GM18873 (cell line): ENCODE data around the gene CHST6.

Source experiments
- ATAC-seq: cut with Tn5 transposase; IDR thresholded peaks from one replicate; pipeline ENCODE4 v1.9.1; 2021; ENCODE audit warnings: mild to moderate bottlenecking, moderate library complexity, moderate number of reproducible peaks; ENCODE audit not compliant: unreplicated experiment, low FRiP score

CHST6 gene

DNA sequence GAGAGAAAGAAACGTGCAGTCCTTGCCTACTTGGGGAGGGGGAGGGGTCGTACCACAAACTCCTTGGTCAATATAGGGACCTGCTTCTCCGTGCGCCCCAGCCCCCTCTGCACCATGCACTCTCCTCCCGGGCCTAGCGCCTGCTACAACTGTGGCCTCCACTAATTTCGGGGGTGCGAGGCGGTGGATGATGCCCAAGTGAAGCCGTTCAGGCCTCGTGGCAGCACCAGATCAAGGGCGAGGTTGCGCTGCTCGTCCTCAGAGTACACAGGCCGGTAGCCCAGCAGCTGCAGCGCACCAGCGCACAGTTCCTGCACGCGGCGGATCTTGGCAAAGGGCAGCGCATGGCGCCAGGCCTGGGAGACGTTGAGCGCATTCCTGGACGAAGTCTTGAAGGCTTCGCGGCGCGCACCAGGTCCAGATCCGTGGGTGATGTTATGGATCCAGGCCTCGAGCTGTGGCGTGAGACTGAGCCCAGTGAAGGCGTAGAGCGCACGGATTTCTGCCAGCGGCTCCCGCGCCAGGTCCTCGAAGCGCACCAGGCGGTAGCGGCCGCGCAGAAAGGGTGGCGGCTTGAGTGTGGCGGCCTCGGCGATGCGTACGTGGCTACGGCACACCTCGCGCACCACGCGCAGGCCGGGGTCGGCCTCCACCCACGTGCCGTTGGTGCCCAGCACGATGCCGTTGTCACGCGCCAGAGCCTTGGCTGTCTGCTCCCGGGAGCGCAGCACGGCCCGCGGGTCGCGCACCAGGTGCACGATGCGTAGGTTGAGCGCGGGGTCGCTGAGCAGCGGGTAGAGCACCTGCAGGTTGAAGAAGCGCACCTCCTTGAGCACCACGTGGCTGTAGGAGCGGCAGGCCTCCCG is 16.5 kb downstream of the CHST6 start:
- ATAC-seq = no peak

- ATAC-seq = no peak
These were observed 17.4 kb downstream of the CHST6 start for GRCh38 chr16:75477680-75478473.

- ATAC-seq = no peak
These were observed 18.4 kb downstream of the CHST6 start for GRCh38 chr16:75476817-75477216.

- no peak for ATAC-seq
These were observed 19.8 kb downstream of the CHST6 start for GRCh38 chr16:75475420-75475847.

DNA sequence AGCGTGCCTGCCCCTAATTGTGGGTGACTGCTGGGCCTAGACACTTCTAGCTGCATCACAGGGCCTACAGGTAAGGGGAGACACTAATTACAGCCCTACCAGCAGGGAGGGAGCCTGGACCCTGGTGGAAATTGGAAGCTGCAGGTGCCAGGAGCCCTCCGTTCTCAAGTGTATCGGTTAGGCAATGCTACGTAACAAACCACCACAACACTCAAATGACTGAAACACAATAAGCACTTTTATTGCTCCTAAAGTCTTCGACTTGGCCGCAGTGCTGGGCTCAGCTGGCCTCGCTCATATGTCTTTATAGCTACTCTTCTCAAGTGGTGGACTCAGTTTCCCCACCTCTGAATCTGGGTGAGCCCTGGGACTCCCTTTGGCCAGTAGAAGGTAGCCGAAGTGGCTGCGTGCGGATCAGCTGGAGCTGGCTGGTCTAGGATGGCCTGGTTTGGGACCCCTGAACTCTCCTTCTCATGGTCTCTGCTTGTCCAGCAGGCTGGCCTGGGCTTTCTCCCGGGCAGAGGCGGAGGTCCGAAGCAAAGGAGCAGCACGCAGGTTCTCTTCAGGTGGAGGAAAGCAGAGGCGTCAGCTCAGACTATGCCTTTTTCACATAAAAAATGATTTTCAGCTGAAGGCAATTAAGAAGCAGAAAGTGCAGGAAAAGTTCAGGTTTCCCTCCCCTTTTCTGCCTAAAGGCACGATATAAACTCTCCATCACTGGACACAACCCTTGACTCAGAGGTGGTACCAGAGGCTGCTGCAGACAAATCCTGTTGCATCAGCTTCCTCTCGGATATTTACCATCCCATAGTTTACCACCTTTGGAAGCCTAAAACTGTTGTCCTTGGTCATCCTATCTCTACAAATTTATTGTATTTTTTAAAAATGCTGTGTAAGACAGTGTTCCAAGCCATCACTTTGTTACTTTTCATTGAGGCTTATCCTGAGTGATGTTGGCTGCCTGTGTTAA is 22.0 kb downstream of the CHST6 start:
- no peak for ATAC-seq

- peak; percentile 73 for ATAC-seq
These were observed 23.3 kb downstream of the CHST6 start for GRCh38 chr16:75471723-75472633.

- no peak for ATAC-seq
These were observed 28.5 kb downstream of the CHST6 start for GRCh38 chr16:75466760-75467159.

- peak; percentile 94 for ATAC-seq
These were observed 30.9 kb downstream of the CHST6 start, which contains the start of gene TMEM170A for GRCh38 chr16:75464122-75464918. Gene TMEM170A (minus strand): TSS chr16:75464689. CDS start chr16:75464600, 89 bp downstream.

GRCh38 chr16:75463389-75464121 is 31.7 kb downstream of the CHST6 start:
- peak; percentile 8 for ATAC-seq

GRCh38 chr16:75462806-75463205 is 32.4 kb downstream of the CHST6 start:
- ATAC-seq = peak; percentile 25

GRCh38 chr16:75461575-75461974 is 33.7 kb downstream of the CHST6 start:
- ATAC-seq = no peak

- no peak for ATAC-seq
These were observed 34.8 kb downstream of the CHST6 start for GRCh38 chr16:75460446-75460845.

DNA sequence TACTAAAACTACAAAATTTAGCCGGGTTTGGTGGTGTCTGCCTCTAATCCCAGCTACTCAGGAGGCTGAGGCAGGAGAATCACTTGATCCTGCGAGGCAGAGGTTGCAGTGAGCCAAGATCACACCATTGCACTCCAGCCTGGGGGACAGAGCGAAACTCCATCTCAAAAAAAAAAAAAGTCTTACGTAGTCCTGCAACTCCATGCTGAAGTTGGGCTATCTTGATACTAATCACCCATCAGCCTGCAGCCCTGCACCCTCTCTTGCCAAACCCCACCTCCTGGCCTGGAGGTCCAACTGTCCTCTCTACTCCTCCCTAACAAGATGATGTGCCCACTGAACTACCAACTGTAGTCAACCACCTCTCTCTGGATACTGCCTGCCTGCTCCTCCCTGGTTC is 35.5 kb downstream of the CHST6 start:
- no peak for ATAC-seq

- no peak for ATAC-seq
These were observed 36.8 kb downstream of the CHST6 start for GRCh38 chr16:75458439-75458838.

DNA sequence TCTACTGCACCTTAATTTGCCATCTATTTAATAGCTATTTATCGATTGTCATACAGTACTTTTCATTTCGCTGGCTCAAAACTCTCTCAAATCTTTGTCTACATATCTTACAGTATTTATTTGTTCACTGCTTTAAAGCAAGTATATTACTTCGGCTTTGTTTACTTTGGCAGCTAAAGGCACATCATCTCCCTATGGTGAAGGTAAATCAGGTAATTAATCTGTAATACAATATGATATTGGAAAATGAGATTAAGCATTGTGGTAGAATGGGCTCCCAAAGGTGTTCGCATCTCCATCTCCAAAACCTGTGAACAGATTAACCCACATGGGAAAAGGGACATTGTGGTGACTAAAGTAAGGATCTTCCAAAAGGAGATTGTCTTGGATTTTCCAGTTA is 37.2 kb downstream of the CHST6 start:
- no peak for ATAC-seq

DNA sequence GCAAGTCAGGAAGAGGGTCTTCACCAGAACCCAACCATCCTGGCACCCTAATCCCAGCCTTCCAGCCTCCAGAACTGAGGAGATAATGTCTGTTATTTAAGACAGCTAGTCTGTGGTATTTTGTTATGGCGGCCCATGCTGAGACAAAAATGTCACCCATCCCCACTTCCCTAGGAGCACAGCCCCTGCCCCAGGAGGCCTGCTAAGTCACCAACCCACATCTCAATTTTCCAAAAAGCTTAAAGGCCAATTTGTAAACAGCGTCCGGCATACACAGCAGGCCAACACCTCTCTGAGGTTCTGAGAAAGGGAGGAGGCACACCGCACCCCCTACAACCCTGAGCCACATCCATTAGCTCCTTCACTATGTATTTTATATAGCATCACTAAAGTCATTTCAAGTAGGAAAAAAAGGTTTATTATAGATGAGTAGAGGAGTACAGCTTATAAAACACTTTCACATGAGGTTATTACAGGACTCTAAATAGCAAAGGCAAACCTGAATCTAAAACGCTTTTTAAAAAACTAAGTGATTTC is 37.7 kb downstream of the CHST6 start:
- no peak for ATAC-seq

GRCh38 chr16:75456971-75457370 is 38.3 kb downstream of the CHST6 start:
- ATAC-seq = no peak
